GM12878 (cell line): ENCODE measurements around the gene RAP1GDS1. TPM values are rescaled to one million over a fixed set of nuclear protein-coding genes. Genes with fewer than 3 reads are reported as not detected.

Experiments
- ASH2L ChIP-seq: fragments of 300-600, 200-600 bp; sonication (generic); IDR thresholded peaks from 2 replicates; pipeline ENCODE4 v1.6.1; 2017; ENCODE audit warnings: low read depth, mild to moderate bottlenecking, borderline replicate concordance
- ATF7 ChIP-seq: fragments of 450-650 bp; IDR thresholded peaks from 2 replicates; pipeline ENCODE4 v1.6.1; 2016; ENCODE audit warnings: low read depth, mild to moderate bottlenecking
- BCL11A ChIP-seq: IDR thresholded peaks from 2 replicates; pipeline ENCODE4 v1.6.1; 2011; ENCODE audit warnings: low read depth, low read length
- BRCA1 ChIP-seq: IDR thresholded peaks from 2 replicates; pipeline ENCODE4 v1.6.1; 2011; ENCODE audit warnings: low read depth, low read length, improper control_type of control experiment
- CBFB ChIP-seq: IDR thresholded peaks from 2 replicates; pipeline ENCODE4 v1.6.1; 2016; ENCODE audit warnings: antibody characterized with exemption, low read depth
- CEBPB ChIP-seq, 2 experiments: fragments of 150-350 bp in 1 of 2; IDR thresholded peaks; 2 replicates each; pipeline ENCODE4 v1.6.1; 2012 to 2014; ENCODE audit warnings: low read depth in 2 of 2, low read length in 2 of 2, borderline replicate concordance in 1 of 2, inconsistent platforms in 1 of 2
- CHD2 ChIP-seq: IDR thresholded peaks from 2 replicates; pipeline ENCODE4 v1.6.1; 2011; ENCODE audit warnings: low read depth, low read length, improper control_type of control experiment, borderline replicate concordance
- CREM ChIP-seq: IDR thresholded peaks from 2 replicates; pipeline ENCODE4 v1.6.1; 2014; ENCODE audit warnings: antibody characterized with exemption, low read depth
- ETV6 ChIP-seq, 2 experiments: fragments of 450-650 bp in 1 of 2; IDR thresholded peaks in 1 of 2; conservative IDR thresholded peaks in 1 of 2; 2 replicates each; pipeline ENCODE4 v1.6.1; 2014; ENCODE audit warnings: antibody characterized with exemption in 1 of 2, borderline replicate concordance in 1 of 2, low read depth in 1 of 2, mild to moderate bottlenecking in 1 of 2, moderate library complexity in 1 of 2
- GABPA ChIP-seq: IDR thresholded peaks from 2 replicates; pipeline ENCODE4 v1.6.1; 2014; ENCODE audit warnings: antibody characterized with exemption, low read depth, mild to moderate bottlenecking, inconsistent platforms
- HCFC1 ChIP-seq: fragments of 150-350 bp; IDR thresholded peaks from 2 replicates; pipeline ENCODE4 v1.6.1; 2014; ENCODE audit warnings: low read length
- HDAC6 ChIP-seq: fragments of 200-600 bp; sonication (generic); IDR thresholded peaks from one replicate; pipeline ENCODE4 v1.8.0; 2017; ENCODE audit warnings: antibody characterized with exemption; ENCODE audit not compliant: unreplicated experiment
- JUNB ChIP-seq: IDR thresholded peaks from 2 replicates; pipeline ENCODE4 v1.6.1; 2016; ENCODE audit warnings: antibody characterized with exemption, mild to moderate bottlenecking
- NFYA ChIP-seq: IDR thresholded peaks from 2 replicates; pipeline ENCODE4 v1.6.1; 2011; ENCODE audit warnings: low read depth, mild to moderate bottlenecking, low read length, improper control_type of control experiment, borderline replicate concordance
- NFYB ChIP-seq: IDR thresholded peaks from 2 replicates; pipeline ENCODE4 v1.6.1; 2011; ENCODE audit warnings: low read depth, mild to moderate bottlenecking, low read length, improper control_type of control experiment, moderate library complexity; ENCODE audit not compliant: insufficient read depth
- NR2C2 ChIP-seq: IDR thresholded peaks from 2 replicates; pipeline ENCODE4 v1.6.1; 2011; ENCODE audit warnings: borderline replicate concordance, low read depth; ENCODE audit not compliant: control insufficient read depth, insufficient read length
- NR2F1 ChIP-seq: fragments of 450-650 bp; conservative IDR thresholded peaks from 2 replicates; pipeline ENCODE4 v1.6.1; 2017; ENCODE audit warnings: mild to moderate bottlenecking
- PKNOX1 ChIP-seq: fragments of 450-650 bp; IDR thresholded peaks from 2 replicates; pipeline ENCODE4 v1.6.1; 2016; ENCODE audit warnings: mild to moderate bottlenecking
- SUZ12 ChIP-seq: fragments of 200-600 bp; sonication (generic); IDR thresholded peaks from one replicate; pipeline ENCODE4 v1.6.1; 2018; ENCODE audit warnings: antibody characterized with exemption, mild to moderate bottlenecking; ENCODE audit not compliant: unreplicated experiment
- ZBTB4 ChIP-seq: fragments of 450-650 bp; formaldehyde crosslinking; IDR thresholded peaks from 2 replicates; pipeline ENCODE4 v1.4.0; 2022; ENCODE audit warnings: mild to moderate bottlenecking, moderate library complexity
- ZNF217 ChIP-seq: fragments of 450-650 bp; IDR thresholded peaks from 2 replicates; pipeline ENCODE4 v1.6.1; 2017; ENCODE audit warnings: antibody characterized with exemption, mild to moderate bottlenecking
- ZNF274 ChIP-seq: IDR thresholded peaks from one replicate; pipeline ENCODE4 v1.8.0; 2011; ENCODE audit not compliant: insufficient read length, insufficient read depth
- ZNF592 ChIP-seq: fragments of 450-650 bp; IDR thresholded peaks from 2 replicates; pipeline ENCODE4 v1.6.1; 2017; ENCODE audit warnings: mild to moderate bottlenecking, moderate library complexity
- polyA plus RNA-seq, 11 experiments: library from polyadenylated mRNA; depleted of rRNA in 4 of 11; unstranded in 6 of 11; stranded (reverse) in 5 of 11; fragments of >200 nt; fragmentation: Nextera tagmentation in 4 of 11; fragmentation: Illumina TruSeq in 1 of 11; extraction: Ambion mirVana in 4 of 11; extraction: Trizol in 1 of 11; gene quantifications; 1 replicate in 1 of 11; 2 replicates in 10 of 11; pipeline versions ENCODE4 v1.2.1 to v1.2.3, GENCODE V29; 2011 to 2016; ENCODE audit warnings: inconsistent platforms in 2 of 11, missing spikeins in 2 of 11, low read depth in 1 of 11
- total RNA-seq, 4 experiments: library from RNA; depleted of rRNA in 3 of 4; stranded (reverse); fragments of >200 nt in 3 of 4; fragmentation: Illumina TruSeq in 1 of 4; extraction: Trizol in 1 of 4; gene quantifications; 2 replicates each; pipeline versions ENCODE4 v1.2.1 to v1.2.3, GENCODE V29; 2013 to 2021

The RAP1GDS1 gene
- total and polyA plus RNA-seq, 10 of the 15 experiments (the other 5 are each of a cell fraction or from before 2014, with no cell fraction given): 12.0 to 30.5 (median 20.7) TPM

GRCh38 chr4:98260579-98261404 lies at the start of gene RAP1GDS1 (continued):
- TF ChIP-seq NR2F1 (no peak), NFYA (no peak), ASH2L (no peak; the same call in 1 of the 2 replicates), ETV6 (conservative IDR thresholded peaks at IDR 0.05 in 1 of 2, IDR thresholded peaks at IDR 0.05 in 1 of 2; ENCODE audit: borderline replicate concordance in 1 of 2, low read depth in 1 of 2) (no peak), PKNOX1 (no peak), CHD2 (peak; percentile 50; the same call in 1 of the 2 replicates), SUZ12 (no peak), CREM (no peak), HCFC1 (no peak), NFYB (no peak), CBFB (0 out of 2 replicates have a peak, but pooled peaks have one; percentile 54), HDAC6 (no peak), ZNF217 (no peak), BCL11A (no peak), NR2C2 (no peak), GABPA (no peak), ZNF274 (no peak), BRCA1 (no peak), ATF7 (0 out of 2 replicates have a peak, but pooled peaks have one; percentile 15), ZBTB4 (CRISPR knock-in tag) (no peak), JUNB (no peak), ZNF592 (no peak), CEBPB (IDR thresholded peaks at IDR 0.05; ENCODE audit: borderline replicate concordance in 1 of 2, low read depth in 2 of 2, low read length in 2 of 2) (no peak)
